ENCODE data around the gene ZNF212.
"Not testable (repeated sequence)": the region's sequence is repeated elsewhere in the genome, so short reads cannot be mapped to it uniquely, and the experiment has no call there.

ZNF212 gene

DNA sequence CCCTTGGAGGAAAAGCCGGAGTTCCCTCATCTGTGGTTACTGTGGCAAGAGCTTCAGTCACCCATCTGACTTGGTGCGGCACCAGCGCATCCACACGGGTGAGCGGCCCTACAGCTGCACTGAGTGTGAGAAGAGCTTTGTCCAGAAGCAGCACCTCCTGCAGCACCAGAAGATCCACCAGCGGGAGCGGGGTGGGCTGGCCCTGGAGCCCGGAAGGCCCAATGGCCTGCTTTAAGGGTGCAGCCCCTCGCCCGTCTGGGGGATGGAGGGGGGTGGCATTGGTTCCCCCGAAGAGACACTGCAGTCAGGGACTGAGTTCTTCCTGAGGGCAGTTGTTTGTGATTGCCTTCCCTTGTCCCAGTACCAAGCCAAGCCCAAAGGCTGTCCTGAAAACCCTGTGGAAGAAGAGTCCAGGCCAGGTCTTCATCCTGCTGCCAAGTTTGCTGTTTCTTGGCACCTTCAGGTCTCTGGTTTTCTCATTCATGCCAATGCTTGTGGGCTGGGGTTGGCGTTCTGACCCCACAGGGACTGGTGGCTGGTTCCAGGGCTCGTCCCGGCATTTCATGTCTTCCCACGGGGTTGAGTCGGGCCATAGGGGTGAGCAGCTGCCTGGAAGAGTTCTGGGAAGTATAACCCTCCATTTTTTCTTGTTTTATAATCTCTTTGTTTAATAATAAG is 14.9 kb downstream of the ZNF212 start:
- peaks cover 26% of the 10 kb centered on the region for H3K36me3 Mint-ChIP-seq (ENCODE audit: low read depth)
- H3K9me3 Mint-ChIP-seq = no peaks in the 10 kb centered on the region
- H3K27ac Mint-ChIP-seq = no peak overlapping the region
- H3K4me1 Mint-ChIP-seq = peaks cover 18% of the 10 kb centered on the region
- DNase-seq (no peak), ATAC-seq (no peak)
- H3K4me3 Mint-ChIP-seq = no peak overlapping the region
- H3K27me3 Mint-ChIP-seq = no peaks in the 10 kb centered on the region

DNA sequence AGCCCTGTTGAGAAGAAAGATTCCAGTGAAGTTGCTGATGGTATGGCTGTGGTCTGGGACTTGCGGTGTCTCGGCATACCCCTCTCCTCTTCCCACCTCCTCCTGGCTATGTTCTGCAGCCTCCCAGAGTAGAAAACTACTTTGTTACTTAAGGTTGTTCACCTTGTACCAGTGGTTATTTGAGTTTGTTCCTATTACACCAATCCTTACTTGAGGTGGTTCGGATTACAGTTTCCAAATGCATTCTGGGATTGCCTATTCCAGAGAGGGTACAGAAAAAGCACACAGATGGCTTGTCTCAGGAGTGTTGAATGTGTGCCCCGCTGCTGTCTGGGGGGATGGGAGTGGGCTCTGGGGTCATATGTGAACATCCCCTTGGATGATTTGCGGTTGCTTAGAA is 15.7 kb downstream of the ZNF212 start:
- DNase-seq (no peak), ATAC-seq (no peak)
- no peaks in the 10 kb centered on the region for H3K27me3 Mint-ChIP-seq
- H3K9me3 Mint-ChIP-seq = no peaks in the 10 kb centered on the region
- H3K36me3 Mint-ChIP-seq (ENCODE audit: low read depth) = peaks cover 24% of the 10 kb centered on the region
- no peak overlapping the region for H3K4me3 Mint-ChIP-seq
- H3K4me1 Mint-ChIP-seq = peaks cover 14% of the 10 kb centered on the region
- H3K27ac Mint-ChIP-seq = no peak overlapping the region

DNA sequence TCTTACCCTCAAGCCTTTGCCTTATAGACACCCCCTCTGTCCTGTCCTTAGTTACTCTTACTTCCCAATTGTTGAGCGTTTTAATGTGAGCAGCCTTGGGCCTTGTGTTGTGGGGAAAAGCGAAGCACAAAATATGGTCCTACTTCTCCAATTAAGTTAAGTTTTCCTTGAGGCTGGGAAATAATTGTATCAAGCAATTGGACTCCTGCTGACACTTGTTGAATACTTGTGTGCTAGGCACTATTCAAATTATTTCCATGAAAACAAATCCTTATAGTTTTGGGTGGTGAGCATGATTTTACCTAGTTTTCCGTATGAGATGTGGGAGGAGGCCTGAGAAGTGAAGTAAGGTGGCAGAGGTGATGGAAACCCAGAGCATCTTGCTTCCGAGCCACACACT is 17.1 kb downstream of the ZNF212 start:
- no peak for ATAC-seq
- H3K36me3 Mint-ChIP-seq (ENCODE audit: low read depth) = peaks cover 16% of the 10 kb centered on the region
- no peak for DNase-seq
- no peaks in the 10 kb centered on the region for H3K27me3 Mint-ChIP-seq
- H3K4me3 Mint-ChIP-seq = no peak overlapping the region
- peak overlapping the region; percentile 21 for H3K27ac Mint-ChIP-seq
- H3K9me3 Mint-ChIP-seq = no peaks in the 10 kb centered on the region
- peaks cover 19% of the 10 kb centered on the region for H3K4me1 Mint-ChIP-seq

DNA sequence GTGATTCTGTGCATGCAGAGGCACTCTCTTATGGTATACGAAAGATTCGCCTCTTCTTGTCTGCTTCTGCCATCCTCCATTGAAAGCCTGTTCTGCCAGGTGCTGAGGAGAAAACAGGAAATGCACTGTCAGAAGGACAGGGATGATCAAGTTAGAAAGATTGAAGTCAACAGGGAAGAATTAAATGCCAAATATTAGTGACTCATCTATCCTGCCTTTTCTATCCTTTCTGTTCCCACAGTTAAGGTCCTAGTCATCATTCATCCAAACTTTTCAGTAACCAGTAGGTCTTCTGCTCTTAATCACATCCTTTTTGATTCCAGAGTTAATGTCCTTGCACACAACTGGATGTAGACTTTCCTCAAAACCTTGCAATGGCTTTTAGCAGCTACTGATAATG is 17.7 kb downstream of the ZNF212 start:
- Mint-ChIP-seq H3K4me1 (peaks cover 21% of the 10 kb centered on the region), H3K27ac (no peak overlapping the region), H3K9me3 (no peaks in the 10 kb centered on the region), H3K36me3 (ENCODE audit: low read depth) (peaks cover 13% of the 10 kb centered on the region), H3K4me3 (no peak overlapping the region), H3K27me3 (no peaks in the 10 kb centered on the region)
- DNase-seq (no peak), ATAC-seq (no peak)

DNA sequence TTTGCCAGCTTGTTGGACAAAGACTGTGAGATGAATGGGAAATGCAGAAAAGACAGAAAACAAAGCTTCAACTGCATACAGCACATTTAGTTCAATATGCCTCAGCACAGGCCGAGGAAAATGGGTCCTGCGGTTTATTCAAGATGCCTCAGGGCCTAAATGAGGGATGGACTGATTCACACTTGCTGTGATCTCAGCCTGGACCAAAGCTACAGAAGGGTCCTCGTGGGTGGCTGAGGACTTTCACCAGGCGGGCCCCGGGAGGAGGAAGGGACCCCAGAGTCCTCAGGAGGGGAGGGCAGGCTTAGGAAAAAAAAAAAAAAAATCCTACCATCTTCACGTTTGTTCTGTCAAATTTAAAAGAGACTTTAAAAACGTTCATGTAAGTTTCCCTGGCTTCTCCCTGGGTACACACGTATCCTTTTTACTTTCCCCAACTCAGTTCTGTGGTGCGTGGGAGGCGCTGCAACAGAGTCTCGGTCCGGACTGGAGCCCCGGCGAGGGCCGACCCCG is 21.9 kb downstream of the ZNF212 start:
- Mint-ChIP-seq H3K9me3 (no peaks in the 10 kb centered on the region), H3K27ac (peak overlapping the region; percentile 95), H3K4me1 (peaks cover 47% of the 10 kb centered on the region), H3K4me3 (peak overlapping the region; percentile 75), H3K27me3 (no peaks in the 10 kb centered on the region), H3K36me3 (ENCODE audit: low read depth) (peaks cover 12% of the 10 kb centered on the region)
- ATAC-seq (peak; percentile 42), DNase-seq (peak; percentile 29)

DNA sequence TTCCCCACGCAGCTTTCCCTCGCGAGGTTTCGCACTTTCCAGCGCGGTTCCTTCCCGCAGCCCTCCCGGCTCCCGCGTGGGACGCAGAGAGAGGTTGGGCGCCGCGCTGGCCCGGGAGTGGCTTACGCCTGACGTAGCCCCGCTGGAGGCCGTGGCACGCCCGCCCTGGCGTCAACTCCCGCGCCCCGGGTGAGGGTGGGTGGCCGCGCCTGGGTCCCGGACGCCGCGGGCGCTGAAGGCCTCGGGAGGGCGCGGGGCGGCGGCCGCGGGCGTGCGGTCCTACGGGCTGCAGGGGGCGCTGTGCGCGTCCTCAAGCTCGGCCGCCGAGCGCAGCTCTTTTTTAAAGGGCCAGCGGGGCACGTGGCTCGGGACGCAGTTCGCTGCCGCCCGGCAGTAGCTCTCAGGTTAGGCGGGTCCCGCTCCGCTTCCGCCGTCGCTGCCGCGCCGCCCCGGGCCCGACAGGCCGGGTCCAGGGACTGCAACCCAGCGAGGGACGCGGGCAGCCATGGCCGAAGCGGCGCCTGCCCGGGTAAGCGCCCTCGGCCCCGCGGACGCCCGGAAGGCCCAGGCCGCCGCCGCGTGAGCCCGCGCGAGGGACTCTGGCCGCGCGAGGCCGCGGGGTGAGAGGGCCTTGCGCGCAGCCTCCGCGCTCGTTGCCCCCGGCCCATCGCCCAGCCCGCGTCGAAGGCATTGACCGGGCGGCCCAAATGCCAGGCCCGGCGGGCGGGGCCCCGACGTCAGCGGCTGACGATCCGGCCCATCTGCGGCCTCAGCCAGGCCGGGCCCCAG is 22.6 kb downstream of the ZNF212 start, which contains the start of gene ZNF783:
TSS of gene ZNF783 (plus strand) at position 368 of the 789 bp plus-strand sequence. CDS start at position 506, 138 bp downstream.
- Mint-ChIP-seq H3K27ac (peak within 1 kb of the TSS; percentile 95), H3K4me3 (peak within 1 kb of the TSS; percentile 82), H3K36me3 (ENCODE audit: low read depth) (peaks cover 18% of the 10 kb centered on the region), H3K9me3 (no peaks in the 10 kb centered on the region), H3K27me3 (no peaks in the 10 kb centered on the region), H3K4me1 (peaks cover 47% of the 10 kb centered on the region)
- ATAC-seq (peak; percentile 93), DNase-seq (peak; percentile 86)

DNA sequence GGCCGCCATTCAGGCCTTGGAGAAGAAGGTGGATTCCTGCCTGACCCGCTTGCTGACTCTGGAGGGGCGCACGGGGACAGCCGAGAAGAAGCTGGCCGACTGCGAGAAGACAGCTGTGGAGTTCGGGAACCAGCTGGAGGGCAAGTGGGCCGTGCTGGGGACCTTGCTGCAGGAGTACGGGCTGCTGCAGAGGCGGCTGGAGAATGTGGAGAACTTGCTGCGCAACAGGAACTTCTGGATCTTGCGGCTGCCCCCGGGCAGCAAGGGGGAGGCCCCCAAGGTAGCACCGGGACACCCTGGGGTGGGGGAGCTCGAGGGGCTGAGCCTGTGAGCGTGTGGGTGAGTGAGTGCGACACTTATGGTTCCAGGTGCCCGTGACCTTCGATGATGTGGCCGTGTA is 27.0 kb downstream of the ZNF212 start:
- Mint-ChIP-seq H3K4me3 (no peak overlapping the region), H3K27me3 (no peaks in the 10 kb centered on the region), H3K27ac (no peak overlapping the region)

DNA sequence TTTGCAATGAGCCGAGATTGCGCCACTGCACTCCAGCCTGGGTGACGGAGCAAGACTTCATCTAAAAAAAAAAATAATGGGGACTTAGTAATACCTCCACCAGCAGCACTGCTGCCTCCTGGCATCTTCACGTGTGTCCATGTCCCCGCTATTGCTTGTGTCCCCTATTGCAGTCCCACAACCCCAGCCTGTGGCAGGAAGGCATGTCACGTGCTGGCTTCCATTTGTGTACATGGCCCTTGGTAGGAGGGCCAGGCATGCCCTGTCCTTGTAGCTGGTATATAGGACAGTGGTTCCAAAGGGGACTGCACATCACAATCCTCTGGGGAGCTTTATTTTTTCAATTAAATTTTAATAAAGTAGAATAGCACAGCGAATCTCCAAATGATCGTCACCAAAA is 28.3 kb downstream of the ZNF212 start:
- Mint-ChIP-seq H3K27me3 (no peaks in the 10 kb centered on the region), H3K4me1 (peaks cover 37% of the 10 kb centered on the region), H3K27ac (no peak overlapping the region), H3K9me3 (no peaks in the 10 kb centered on the region), H3K36me3 (ENCODE audit: low read depth) (peaks cover 51% of the 10 kb centered on the region), H3K4me3 (no peak overlapping the region)
- DNase-seq = no peak
- no peak for ATAC-seq

More for the DNA sequence above, 27.0 kb downstream of the ZNF212 start:
- peaks cover 48% of the 10 kb centered on the region for H3K36me3 Mint-ChIP-seq (ENCODE audit: low read depth)
- no peak for DNase-seq
- no peak for ATAC-seq
- no peaks in the 10 kb centered on the region for H3K9me3 Mint-ChIP-seq
- H3K4me1 Mint-ChIP-seq = peaks cover 42% of the 10 kb centered on the region

DNA sequence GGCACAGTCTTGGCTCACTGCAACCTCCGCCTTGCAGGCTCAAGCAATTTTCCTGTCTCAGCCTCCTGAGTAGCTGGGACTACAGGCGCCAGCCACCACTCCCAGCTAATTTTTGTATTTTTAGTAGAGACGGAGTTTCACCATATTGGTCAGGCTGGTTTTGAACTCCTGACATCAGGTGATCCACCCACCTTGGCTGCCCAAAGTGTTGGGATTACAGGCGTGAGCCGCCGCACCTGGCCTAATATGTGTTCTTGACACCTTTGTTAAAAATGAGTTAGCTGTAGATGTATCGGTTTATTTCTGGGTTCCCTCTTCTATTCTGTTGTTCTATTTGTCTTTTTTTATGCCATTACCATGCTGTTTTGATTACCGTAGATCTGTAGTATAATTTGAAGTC is 35.0 kb downstream of the ZNF212 start:
- H3K27me3 Mint-ChIP-seq, H3K9me3 Mint-ChIP-seq, DNase-seq, H3K4me3 Mint-ChIP-seq, H3K4me1 Mint-ChIP-seq, ATAC-seq: not testable (repeated sequence)
- Mint-ChIP-seq H3K36me3 (ENCODE audit: low read depth) (peaks cover 55% of the 10 kb centered on the region), H3K27ac (peak overlapping the region; percentile 6)

DNA sequence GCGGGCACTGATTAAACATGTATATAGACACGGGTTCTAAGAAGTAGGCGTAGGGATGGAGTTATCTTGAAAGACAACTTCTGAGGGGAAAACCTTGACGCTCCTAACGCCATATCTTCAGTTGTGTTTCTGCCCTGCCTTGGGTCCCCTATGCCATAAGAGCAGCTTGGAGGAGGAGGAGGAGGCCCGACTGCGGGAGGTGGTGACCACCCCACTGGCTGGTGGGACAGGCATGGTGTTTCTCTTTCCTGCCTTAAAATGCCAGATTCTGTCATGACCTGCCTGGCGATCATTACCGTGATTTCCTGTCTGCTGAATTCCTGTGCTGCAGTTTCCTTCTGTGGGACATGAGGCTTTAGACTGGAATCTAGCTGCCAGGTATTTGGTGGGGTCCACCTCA is 38.4 kb downstream of the ZNF212 start:
- no peaks in the 10 kb centered on the region for H3K4me1 Mint-ChIP-seq
- no peaks in the 10 kb centered on the region for H3K9me3 Mint-ChIP-seq
- H3K36me3 Mint-ChIP-seq (ENCODE audit: low read depth) = peaks cover 51% of the 10 kb centered on the region
- no peak overlapping the region for H3K27ac Mint-ChIP-seq
- ATAC-seq = no peak
- DNase-seq = no peak
- H3K4me3 Mint-ChIP-seq = no peak overlapping the region
- no peaks in the 10 kb centered on the region for H3K27me3 Mint-ChIP-seq

DNA sequence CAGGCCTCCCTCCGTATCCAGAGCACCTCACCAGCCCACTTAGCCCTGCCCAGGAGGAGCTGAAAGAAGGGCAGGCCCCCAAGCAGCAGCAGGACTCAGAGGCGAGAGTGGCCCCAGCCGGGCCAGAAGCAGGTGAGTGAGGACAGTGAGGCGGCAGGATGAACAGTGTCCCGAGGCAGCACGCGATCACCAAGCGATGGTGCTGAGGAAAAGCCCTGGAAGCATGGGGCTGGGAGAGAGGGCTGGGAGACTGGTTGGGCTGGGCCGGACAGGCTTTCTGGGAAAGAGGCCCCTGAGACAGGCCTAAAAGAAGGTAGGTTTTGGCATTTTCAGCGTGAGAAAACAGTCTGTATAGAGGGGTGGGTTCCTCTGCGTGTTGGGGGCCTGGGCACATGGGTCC is 38.9 kb downstream of the ZNF212 start:
- H3K4me1 Mint-ChIP-seq = no peaks in the 10 kb centered on the region
- DNase-seq (no peak), ATAC-seq (no peak)
- H3K27me3 Mint-ChIP-seq = no peaks in the 10 kb centered on the region
- peaks cover 46% of the 10 kb centered on the region for H3K36me3 Mint-ChIP-seq (ENCODE audit: low read depth)
- H3K9me3 Mint-ChIP-seq = no peaks in the 10 kb centered on the region
- no peak overlapping the region for H3K4me3 Mint-ChIP-seq
- no peak overlapping the region for H3K27ac Mint-ChIP-seq

DNA sequence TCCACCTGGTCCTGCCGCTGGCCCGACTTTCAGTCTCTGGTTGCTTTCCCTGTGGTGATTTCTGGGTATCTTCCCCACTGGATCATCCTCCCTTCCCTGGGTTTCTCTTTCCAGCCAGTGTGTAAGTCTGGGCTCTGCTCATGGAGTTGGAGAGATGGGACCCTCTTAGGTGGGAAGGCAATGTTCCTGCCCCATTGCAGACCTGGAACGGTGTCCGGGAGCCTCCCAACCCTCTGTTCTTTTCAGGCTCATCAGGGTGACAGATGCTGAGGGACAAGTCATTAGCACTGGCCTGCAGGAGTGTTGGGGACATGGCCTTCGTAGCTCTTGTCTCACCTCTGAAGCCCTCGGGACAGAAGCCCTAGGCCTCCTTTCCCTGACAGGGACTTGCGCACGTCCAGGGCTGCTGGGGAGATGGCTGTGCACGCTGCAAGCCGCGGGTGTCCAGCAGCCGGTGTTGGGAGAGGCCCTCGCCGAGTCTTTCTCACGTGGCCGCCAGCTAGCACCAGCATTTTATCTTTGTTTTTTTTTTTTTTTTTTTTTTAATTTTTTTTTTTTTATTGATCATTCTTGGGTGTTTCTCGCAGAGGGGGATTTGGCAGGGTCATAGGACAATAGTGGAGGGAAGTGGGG is 39.8 kb downstream of the ZNF212 start:
- Mint-ChIP-seq H3K27me3 (no peaks in the 10 kb centered on the region), H3K36me3 (ENCODE audit: low read depth) (peaks cover 40% of the 10 kb centered on the region), H3K4me3 (no peak overlapping the region), H3K4me1 (peaks cover 3% of the 10 kb centered on the region), H3K9me3 (no peaks in the 10 kb centered on the region), H3K27ac (peak overlapping the region; percentile 56)
- DNase-seq (no peak), ATAC-seq (no peak)

DNA sequence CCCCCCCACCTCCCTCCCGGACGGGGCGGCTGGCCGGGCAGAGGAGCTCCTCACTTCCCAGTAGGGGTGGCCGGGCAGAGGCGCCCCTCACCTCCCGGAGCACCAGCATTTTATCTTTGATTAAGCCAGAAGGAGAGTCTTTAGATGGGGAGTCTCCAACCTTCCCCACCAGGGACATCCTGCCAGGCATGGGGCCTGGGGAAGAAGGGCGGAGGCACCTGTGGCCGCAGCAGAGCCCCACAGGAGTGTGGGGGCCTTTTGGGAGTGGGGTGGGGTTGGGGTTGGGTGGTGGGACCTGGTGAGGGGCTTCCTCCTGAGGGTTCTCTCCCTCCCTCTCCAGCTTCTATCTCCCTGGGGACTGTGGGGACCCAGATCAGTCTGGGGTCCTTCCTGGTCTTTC is 40.7 kb downstream of the ZNF212 start:
- Mint-ChIP-seq H3K4me1 (peaks cover 10% of the 10 kb centered on the region), H3K27me3 (no peaks in the 10 kb centered on the region), H3K4me3 (no peak overlapping the region), H3K9me3 (no peaks in the 10 kb centered on the region), H3K27ac (no peak overlapping the region), H3K36me3 (ENCODE audit: low read depth) (peaks cover 33% of the 10 kb centered on the region)
- no peak for ATAC-seq
- DNase-seq = no peak

DNA sequence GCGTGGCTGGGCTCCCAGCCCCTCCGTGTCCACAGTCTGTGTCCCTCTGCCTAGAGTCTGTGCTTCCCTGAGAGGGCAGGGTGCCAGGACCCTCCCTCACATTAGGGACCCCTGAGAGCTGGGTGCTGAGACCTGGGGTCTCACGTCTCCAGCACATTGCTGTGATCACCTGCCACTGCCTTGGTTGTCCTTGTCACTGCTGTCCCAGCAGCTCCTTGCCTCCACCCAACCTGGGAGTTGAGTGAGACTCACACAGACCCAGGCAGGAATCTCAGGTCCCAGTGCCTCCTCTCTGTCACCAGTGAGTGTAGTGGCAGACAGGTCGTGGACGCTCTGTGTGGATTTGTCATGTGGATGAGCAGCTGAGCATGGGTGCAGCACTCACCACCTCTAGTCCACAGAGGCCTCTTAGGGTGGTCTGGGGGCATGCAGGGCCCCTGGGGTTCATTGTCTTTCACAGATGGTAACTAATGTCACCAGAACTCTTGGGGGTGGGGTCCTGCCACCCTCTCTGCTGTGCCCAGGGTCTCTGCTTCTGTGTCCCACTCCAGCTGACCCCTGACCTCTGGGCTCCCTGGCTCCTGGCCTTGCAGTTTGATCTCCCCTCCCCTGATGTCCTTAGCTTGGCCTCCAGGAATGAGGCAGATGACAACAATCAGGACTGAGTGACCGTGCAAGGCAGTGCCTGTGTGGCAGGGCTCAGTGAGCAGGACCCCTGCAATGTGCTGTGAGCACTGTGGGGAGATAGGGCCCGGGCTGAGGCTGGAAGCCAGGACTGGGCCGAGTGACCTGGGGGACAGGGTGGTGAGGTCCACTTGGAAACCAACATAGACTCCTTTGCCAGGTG is 41.4 kb downstream of the ZNF212 start:
- Mint-ChIP-seq H3K9me3 (no peaks in the 10 kb centered on the region), H3K4me3 (no peak overlapping the region), H3K27ac (no peak overlapping the region), H3K4me1 (peaks cover 14% of the 10 kb centered on the region), H3K27me3 (no peaks in the 10 kb centered on the region), H3K36me3 (ENCODE audit: low read depth) (peaks cover 31% of the 10 kb centered on the region)
- DNase-seq = no peak
- no peak for ATAC-seq
